HG03139 (cell line): ENCODE measurements around the gene LGALS1.
"Not testable (repeated sequence)": the region's sequence is repeated elsewhere in the genome, so short reads cannot be mapped to it uniquely, and the experiment has no call there.

ENCODE experiments used
- ATAC-seq: cut with Tn5 transposase; IDR thresholded peaks from one replicate; pipeline ENCODE4 v1.9.1; 2021; ENCODE audit not compliant: unreplicated experiment

Gene LGALS1

GRCh38 chr22:37684803-37685615, 9.6 kb downstream of the LGALS1 start:
- ATAC-seq: no peak

DNA sequence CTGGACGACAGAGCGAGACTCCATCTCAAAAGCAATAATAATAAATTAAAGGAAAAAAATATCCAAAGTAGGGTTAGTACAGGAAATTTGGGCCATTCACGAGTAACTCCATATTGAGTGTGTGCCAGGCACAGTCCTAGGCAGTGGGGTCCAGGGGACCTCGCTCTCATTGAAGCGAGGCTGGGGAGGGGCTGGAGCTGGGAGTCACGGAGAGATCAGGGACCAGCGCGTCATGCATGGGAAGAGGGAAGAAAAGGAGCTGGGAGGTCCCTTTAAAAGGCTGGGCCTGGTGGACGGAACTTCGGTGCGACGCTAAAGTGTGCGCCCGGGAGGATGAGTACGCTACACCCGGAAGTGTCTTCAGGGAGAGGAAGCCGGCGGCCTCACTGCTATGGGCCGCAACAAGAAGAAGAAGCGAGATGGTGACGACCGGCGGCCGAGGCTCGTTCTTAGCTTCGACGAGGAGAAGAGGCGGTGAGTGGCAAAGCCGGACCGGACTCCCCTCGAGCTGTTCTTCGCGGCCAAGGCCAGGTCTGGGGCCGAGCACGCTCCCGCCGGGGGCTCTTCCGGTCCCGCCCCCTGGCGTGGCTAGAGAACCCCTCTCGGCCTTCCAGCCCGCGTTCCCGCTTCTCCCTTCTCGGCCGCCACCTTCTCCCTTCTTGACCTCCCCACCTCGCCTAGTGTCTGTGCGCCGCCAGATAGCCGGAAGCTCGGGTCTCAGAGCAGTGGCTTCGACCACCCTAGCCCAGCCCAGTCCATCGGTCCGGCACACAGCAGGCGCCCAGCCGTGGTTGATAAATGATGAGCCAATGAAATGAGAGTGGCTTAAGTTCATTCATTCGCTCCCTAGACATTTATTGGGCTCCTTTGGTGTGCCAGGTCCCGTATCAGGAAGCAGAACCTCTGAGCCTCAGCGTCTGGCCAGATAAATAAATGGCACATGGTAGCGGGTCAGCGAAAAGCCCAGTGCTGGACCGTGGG, 10.9 kb downstream of the LGALS1 start, which contains the start of gene NOL12:
NOL12 (plus strand) TSS at position 342 of the 981 bp plus-strand sequence; CDS start at position 392, 50 bp downstream.
- peak; percentile 78 for ATAC-seq

DNA sequence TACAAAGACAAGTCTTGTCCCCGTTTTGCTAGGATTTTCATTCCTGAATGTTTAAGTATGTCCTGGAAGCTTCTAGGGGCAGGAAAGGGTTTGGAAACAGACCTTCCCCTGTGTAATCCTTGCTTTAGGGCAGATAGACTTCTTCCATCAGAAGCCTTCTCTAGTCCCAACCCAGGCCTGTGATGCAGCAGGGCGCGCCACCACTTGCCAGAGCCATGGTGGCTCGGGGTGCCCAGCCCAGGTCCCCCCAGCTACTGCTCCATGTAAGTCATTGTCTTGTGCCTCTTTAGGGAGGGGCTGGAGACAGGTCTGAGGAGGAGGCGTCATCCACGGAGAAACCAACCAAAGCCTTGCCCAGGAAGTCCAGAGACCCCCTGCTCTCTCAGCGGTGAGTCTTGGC, 15.0 kb downstream of the LGALS1 start:
- ATAC-seq: no peak

GRCh38 chr22:37690901-37691504, 15.6 kb downstream of the LGALS1 start:
- no peak for ATAC-seq

DNA sequence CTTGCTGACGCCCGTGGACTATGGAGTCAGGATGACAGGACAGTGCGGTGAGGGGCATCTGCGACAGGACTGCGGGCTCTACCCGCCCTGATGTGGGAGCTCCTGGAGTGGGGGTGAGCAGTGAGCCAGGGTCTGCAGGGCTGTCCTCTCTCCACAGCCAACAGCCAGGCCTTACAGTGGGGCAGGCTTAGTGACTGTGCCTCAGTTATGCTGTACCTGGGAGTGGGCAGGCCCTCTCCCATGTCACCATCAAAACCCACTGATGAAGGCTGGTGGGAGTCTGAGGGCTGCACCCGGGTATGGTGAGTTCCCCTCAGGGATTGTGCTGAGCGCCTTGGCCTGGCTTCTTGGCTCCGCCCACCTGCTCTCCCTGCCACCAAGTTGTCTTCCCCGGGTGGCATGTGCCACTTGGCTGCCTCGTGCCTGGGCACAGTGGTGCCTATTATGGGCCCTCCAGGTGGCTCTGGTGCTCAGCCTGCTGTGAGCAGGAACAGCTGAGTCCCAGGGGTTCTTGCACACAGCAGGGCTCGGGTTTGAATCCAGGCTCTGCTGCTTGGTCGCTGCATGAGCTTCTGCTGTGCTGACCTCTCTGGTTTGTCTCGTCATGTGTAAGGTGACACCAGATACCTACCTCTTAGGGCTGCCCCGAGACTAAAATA, 17.3 kb downstream of the LGALS1 start:
- ATAC-seq: no peak

- not testable (repeated sequence) for ATAC-seq
Observed at GRCh38 chr22:37694131-37694530, 18.7 kb downstream of the LGALS1 start.

DNA sequence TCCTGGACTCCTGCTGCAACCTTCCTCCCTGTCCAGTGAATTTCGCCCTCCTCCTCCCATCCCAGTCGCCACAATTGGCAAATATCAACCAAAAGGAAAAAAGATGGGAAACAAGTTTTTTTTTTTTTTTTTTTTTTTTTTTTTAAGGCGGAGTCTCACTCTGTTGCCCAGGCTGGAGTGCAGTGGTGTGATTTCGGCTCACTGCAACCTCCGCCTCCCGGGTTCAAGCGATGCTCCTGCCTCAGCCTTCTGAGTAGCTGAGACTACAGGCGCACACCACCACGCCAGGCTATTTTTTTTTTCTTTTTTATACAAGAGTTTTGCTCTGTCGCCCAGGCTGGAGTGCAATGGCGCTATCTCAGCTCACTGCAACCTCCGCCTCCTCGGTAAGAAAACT, 20.8 kb downstream of the LGALS1 start:
- ATAC-seq: not testable (repeated sequence)

- no peak for ATAC-seq
Observed at GRCh38 chr22:37696657-37697537, 21.5 kb downstream of the LGALS1 start, which contains the start of gene TRIOBP. Gene TRIOBP, plus strand, starts transcription at chr22:37697048. Its CDS starts 4,318 bp downstream, at chr22:37701366.

DNA sequence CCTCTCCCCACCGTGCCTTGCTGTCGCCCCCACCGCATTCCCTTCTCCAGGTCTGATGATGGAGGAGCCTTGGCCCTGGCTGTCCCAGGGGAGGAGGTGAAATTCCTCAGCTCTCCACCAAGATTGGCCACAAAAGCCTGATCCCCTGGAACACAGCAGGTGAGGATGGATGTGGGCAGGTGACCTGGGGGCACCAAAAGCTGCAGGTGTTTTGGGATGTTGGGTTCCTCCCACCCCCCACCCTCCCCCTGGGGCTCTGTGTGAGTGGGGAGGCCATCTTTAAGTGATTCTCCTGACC, 22.1 kb downstream of the LGALS1 start:
- no peak for ATAC-seq

GRCh38 chr22:37701141-37701786, 25.8 kb downstream of the LGALS1 start:
- ATAC-seq: no peak

- no peak for ATAC-seq
Observed at GRCh38 chr22:37703906-37704305, 28.5 kb downstream of the LGALS1 start.

GRCh38 chr22:37704645-37705044, 29.2 kb downstream of the LGALS1 start:
- ATAC-seq: no peak

DNA sequence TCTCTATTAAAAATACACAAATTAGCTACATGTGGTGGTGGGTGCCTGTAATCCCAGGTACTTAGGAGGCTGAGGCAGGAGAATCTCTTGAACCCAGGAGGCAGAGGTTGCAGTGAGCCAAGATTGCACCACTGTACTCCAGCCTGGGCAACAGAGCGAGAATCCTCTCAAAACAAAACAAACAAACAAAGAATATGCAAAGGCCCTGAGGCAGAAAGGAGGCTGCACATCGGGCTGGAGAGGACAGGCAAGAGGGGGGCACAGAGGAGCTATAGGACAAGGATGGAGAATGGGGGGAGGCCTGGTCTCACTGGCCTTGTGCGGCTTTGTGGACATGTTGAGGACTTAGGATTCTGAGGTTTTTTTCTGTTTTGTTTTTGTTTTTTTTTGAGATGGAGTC, 29.8 kb downstream of the LGALS1 start:
- no peak for ATAC-seq

DNA sequence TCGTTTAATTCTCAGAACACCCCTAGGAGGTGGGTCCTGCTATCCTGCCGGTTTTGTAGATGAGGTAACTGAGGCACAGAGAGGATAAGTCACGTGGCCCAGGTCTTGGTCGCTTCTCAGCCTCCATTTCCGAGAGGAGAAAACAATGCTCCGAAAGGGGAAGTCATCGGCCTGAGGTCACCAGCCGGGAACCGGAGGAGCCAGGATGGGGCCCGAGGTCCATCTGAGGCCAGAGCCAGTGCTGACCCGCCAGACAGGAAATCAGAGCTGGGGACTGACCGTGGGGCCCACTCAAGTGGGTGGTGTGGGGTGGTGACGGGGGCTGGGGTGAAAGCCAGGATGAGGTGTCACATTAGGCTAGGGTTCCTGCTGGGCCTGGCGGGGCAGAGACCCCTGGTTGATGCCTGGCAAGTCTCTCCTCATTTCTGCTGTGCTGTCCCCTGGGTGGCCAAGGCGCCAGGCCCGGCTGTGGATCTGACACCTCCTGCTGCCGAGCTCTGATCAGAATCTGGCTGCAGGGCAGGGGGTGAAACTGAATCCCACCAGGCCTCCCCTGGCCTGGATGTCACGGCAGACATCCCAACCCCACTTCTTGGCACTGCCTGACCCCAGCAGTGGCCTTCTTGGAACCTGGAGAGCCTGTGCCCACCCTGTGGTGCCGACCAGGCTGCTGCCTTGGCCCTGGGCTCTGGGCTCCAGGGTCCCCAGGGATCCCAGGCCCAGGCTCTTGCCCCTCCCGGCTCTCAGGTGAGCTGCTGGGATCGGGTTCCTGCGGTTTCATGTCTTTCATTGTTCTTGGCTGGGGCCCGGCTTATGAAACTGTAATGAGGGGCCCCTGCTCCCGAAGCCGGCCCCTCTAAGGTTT, 33.4 kb downstream of the LGALS1 start:
- ATAC-seq: no peak

DNA sequence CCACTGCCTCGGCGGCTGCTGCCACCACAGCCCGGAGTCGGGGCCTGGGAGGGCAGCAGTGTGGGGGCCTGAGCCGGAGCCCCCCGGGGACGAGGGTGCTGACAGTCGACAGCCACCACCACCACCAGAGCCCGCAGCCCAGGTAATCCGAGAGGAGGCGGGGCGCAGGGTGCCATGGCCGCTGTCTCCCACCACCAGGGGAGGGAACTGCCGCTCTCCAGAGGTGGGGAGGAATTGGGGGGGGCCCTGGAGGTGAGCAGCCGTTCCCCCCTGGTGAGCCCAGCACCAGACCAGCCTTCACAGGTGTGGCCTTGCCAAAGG, 34.0 kb downstream of the LGALS1 start:
- ATAC-seq: no peak

DNA sequence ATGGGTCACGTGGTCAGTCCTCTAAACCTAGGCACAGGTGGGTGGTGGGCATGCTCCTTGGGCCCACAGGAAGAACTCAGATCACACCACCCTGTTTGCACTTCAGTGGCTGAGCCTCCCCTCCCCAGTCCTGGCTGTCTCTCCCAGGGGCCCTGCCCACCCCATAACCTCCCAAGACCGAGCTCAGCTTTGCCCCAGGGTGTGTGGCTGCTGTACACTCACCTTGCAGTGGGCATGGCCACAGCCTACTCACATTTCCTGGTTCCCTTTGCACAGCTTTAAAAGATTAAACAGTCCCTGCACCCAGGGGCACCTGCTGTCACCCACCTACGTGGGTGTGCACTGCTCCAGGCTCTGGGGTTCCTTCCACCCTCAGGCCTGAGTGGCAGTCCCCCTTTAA, 35.2 kb downstream of the LGALS1 start:
- ATAC-seq: no peak

DNA sequence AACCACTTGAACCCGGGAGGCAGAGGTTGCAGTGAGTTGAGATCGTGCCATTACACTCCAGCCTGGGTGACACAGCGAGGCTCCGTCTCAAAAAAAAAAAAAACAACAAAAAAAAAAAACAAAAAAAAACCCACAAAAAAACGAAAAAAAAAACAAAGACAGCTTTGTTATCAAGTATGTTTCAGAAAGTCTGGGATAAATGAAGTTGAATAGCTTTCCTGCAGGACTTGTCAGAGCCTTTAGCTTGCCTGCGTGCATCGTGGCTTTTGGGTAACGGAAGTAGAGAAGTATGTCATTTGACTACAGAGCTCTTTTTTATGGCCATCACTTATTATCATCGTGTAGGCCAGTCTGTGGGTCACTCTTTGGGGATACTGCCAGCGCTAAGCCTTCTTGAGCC, 36.1 kb downstream of the LGALS1 start:
- no peak for ATAC-seq

- no peak for ATAC-seq
Observed at GRCh38 chr22:37713761-37714160, 38.3 kb downstream of the LGALS1 start.

GRCh38 chr22:37714634-37715033, 39.2 kb downstream of the LGALS1 start:
- no peak for ATAC-seq
